B cell (primary cell): ENCODE data around the gene HOXB1. TPM values are rescaled to one million over a fixed set of nuclear protein-coding genes. Genes with fewer than 3 reads are reported as not detected.

Experiments
- ATAC-seq: fragments of 200-7000 bp; cut with Tn5 transposase; one replicate; pipeline ENCODE4 v1.10.0; 2021; ENCODE audit warnings: low read depth, mild to moderate bottlenecking, moderate number of reproducible peaks, moderate library complexity
- CTCF ChIA-PET: fragments of 350-600 bp; sonication (Branson Sonifier 250); formaldehyde crosslinking; loops from one replicate; lab custom pipeline; 2021; ENCODE audit warnings: antibody characterized with exemption, inconsistent platforms; lab: Charles Lee
- POLR2A ChIA-PET: fragments of 350-600 bp; sonication (Branson Sonifier 250); formaldehyde crosslinking; loops from one replicate; lab custom pipeline; 2021; ENCODE audit warnings: antibody characterized with exemption; lab: Charles Lee
- DNase-seq: peaks from one replicate; pipeline ENCODE4 v3.0.0; 2013
- H2AFZ ChIP-seq: 2 replicates; pipeline ENCODE4 v1.6.1; 2012; ENCODE audit warnings: mild to moderate bottlenecking, low read depth, low read length; ENCODE audit not compliant: insufficient read depth, poor library complexity, severe bottlenecking
- H3K27ac ChIP-seq, 2 donors: 1 replicate in 1 of 2; 2 replicates in 1 of 2; pipeline ENCODE4 v1.5.1; 2012 to 2013; ENCODE audit warnings: low read length in 2 of 2, mild to moderate bottlenecking in 2 of 2, moderate library complexity in 1 of 2
- H3K27me3 ChIP-seq, 4 experiments: fragments of 200-600 bp in 1 of 4; sonication (generic) in 1 of 4; replicated peaks in 1 of 4; 1 replicate in 2 of 4; 2 replicates in 2 of 4; pipeline versions ENCODE4 v1.6.1 to v1.7.0; 2013 to 2016; ENCODE audit warnings: low read length in 3 of 4, mild to moderate bottlenecking in 2 of 4, mixed read lengths in 1 of 4, moderate library complexity in 1 of 4; ENCODE audit not compliant: insufficient read depth in 4 of 4, control insufficient read depth in 3 of 4; ENCODE audit errors: control extremely low read depth in 1 of 4
- H3K36me3 ChIP-seq, 2 experiments: replicated peaks in 1 of 2; 1 replicate in 1 of 2; 2 replicates in 1 of 2; pipeline versions ENCODE4 v1.6.1 to v1.7.1; 2013; ENCODE audit warnings: low read length in 1 of 2; ENCODE audit not compliant: insufficient read depth in 2 of 2, control insufficient read depth in 1 of 2; ENCODE audit errors: control extremely low read depth in 1 of 2, extremely low read depth in 1 of 2
- H3K4me1 ChIP-seq, 2 donors: fragments of 200-600 bp in 1 of 2; sonication (generic) in 1 of 2; 1 replicate in 1 of 2; 2 replicates in 1 of 2; pipeline versions ENCODE4 v1.5.1 to v1.6.1; 2013 to 2017; ENCODE audit warnings: low read length in 2 of 2; ENCODE audit not compliant: control insufficient read depth in 2 of 2, insufficient read depth in 2 of 2
- H3K4me2 ChIP-seq: replicated peaks from 2 replicates; pipeline ENCODE3; 2012; ENCODE audit warnings: mild to moderate bottlenecking, low read depth, low read length; ENCODE audit not compliant: poor library complexity, severe bottlenecking
- H3K4me3 ChIP-seq, 5 experiments: fragments of 200-600 bp in 1 of 5; sonication (generic) in 1 of 5; 1 replicate in 3 of 5; 2 replicates in 2 of 5; pipeline versions ENCODE4 v1.5.1 to v1.7.0; 2011 to 2016; ENCODE audit warnings: low read length in 4 of 5, mild to moderate bottlenecking in 4 of 5, low read depth in 2 of 5, control low read depth in 1 of 5, moderate library complexity in 1 of 5; ENCODE audit not compliant: insufficient read depth in 1 of 5; ENCODE audit errors: control extremely low read depth in 1 of 5, extremely low read depth in 1 of 5
- H3K79me2 ChIP-seq: fragments of 200-600 bp; sonication (generic); one replicate; pipeline ENCODE4 v1.6.0; 2016; ENCODE audit warnings: low read length; ENCODE audit not compliant: control insufficient read depth, insufficient read depth
- H3K9ac ChIP-seq: fragments of 200-600 bp; sonication (generic); 2 replicates; pipeline ENCODE4 v1.6.1; 2017; ENCODE audit warnings: mild to moderate bottlenecking, low read length, moderate library complexity
- H3K9me3 ChIP-seq, 3 donors: one replicate each; pipeline versions ENCODE4 v1.6.1 to v1.7.1; 2013; ENCODE audit warnings: low read length in 2 of 3; ENCODE audit not compliant: control insufficient read depth in 2 of 3, insufficient read depth in 1 of 3; ENCODE audit errors: control extremely low read depth in 1 of 3
- H4K20me1 ChIP-seq: 2 replicates; pipeline ENCODE4 v1.6.0; 2012; ENCODE audit warnings: mild to moderate bottlenecking, low read length; ENCODE audit not compliant: insufficient read depth, control insufficient read depth, poor library complexity, severe bottlenecking
- H3K27ac Mint-ChIP-seq: one replicate; pipeline ENCODE4 v1.8.0; 2021; ENCODE audit warnings: mixed read lengths
- H3K27me3 Mint-ChIP-seq: one replicate; pipeline ENCODE4 v1.8.0; 2021; ENCODE audit warnings: mixed read lengths
- H3K4me1 Mint-ChIP-seq: one replicate; pipeline ENCODE4 v1.8.0; 2021; ENCODE audit warnings: mixed read lengths
- H3K4me3 Mint-ChIP-seq: one replicate; pipeline ENCODE4 v1.8.0; 2021; ENCODE audit warnings: mixed read lengths
- H3K9me3 Mint-ChIP-seq: one replicate; pipeline ENCODE4 v1.8.0; 2022; ENCODE audit warnings: mixed read lengths; ENCODE audit not compliant: insufficient read depth
- EZH2 ChIP-seq: IDR thresholded peaks from 2 replicates; pipeline ENCODE4 v1.6.1; 2012; ENCODE audit warnings: borderline replicate concordance, low read depth, mild to moderate bottlenecking, moderate library complexity, low read length; ENCODE audit not compliant: insufficient read depth, poor library complexity, severe bottlenecking
- WGBS: methylation state at CpG from one replicate; pipeline ENCODE4 v1.1.5; 2013; ENCODE audit warnings: missing lambda C conversion rate; ENCODE audit not compliant: insufficient coverage; 5-methylcytosine and 5-hydroxymethylcytosine counted together
- intact Hi-C: fragments of 100-400 bp; cut with micrococcal nuclease; formaldehyde crosslinking; loops from one replicate; pipeline ENCODE4 v1.10.0; 2022
- polyA plus RNA-seq: library from polyadenylated mRNA; depleted of rRNA; stranded (reverse); fragments of >200 nt; gene quantifications from 2 replicates; pipeline ENCODE4 v1.2.3, GENCODE V29; 2012
- total RNA-seq, 2 donors: library from RNA; stranded (reverse); fragments of 120-200 nt in 1 of 2; gene quantifications; 1 replicate in 1 of 2; 2 replicates in 1 of 2; pipeline versions ENCODE4 v1.2.3 to v1.2.4, GENCODE V29; 2013 to 2022
- TF ChIP-seq, protein P1 (sequence below): fragments of 200-600 bp; IDR thresholded peaks from one replicate; pipeline ENCODE4 v1.8.0; 2022; ENCODE audit warnings: antibody characterized with exemption, mild to moderate bottlenecking

The HOXB1 gene
- total and polyA plus RNA-seq, 2 donors (not counting 1 experiment from before 2014, with no cell fraction given), result not detected

DNA sequence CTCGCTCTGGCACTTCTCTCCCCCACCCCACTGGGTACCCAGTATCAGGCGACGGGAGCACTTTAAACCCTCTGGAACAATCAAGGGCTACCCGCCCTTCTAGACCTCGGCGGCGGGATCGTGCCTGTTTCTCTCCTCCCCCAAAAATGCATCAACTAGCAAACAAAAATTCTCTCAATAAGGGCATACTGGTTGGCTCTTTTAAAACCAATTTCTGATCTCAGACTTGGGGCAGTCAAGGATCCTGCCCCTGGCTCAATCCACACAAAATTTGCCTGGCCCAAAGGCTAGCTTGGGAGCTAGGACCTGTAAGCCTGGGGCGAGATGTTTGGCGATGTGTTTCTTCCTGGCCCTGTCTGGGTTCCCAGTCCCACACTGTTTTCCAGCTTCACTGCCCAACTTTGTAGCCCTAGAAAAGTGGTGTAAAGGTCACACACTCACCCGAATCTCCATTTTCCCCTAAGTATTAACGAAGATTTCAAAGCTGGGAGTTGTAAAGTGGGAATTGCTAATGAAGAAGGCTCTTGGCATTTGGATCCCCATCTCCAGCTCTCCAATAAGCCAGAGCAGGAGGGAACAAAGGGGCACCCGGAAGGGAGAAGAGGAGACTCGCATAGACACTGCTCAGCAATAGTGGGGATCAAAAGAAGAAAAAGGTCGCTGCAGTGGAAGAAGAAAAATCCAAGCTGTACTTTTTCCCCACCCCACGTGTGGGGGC is 28.5 kb upstream of the HOXB1 start:
- TF ChIP-seq EZH2, result no peak
- TF ChIP-seq, protein P1, sequence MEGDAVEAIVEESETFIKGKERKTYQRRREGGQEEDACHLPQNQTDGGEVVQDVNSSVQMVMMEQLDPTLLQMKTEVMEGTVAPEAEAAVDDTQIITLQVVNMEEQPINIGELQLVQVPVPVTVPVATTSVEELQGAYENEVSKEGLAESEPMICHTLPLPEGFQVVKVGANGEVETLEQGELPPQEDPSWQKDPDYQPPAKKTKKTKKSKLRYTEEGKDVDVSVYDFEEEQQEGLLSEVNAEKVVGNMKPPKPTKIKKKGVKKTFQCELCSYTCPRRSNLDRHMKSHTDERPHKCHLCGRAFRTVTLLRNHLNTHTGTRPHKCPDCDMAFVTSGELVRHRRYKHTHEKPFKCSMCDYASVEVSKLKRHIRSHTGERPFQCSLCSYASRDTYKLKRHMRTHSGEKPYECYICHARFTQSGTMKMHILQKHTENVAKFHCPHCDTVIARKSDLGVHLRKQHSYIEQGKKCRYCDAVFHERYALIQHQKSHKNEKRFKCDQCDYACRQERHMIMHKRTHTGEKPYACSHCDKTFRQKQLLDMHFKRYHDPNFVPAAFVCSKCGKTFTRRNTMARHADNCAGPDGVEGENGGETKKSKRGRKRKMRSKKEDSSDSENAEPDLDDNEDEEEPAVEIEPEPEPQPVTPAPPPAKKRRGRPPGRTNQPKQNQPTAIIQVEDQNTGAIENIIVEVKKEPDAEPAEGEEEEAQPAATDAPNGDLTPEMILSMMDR, result no peak
- intact Hi-C loops, result no loop called here
- no peaks in the 10 kb centered on the region for H3K36me3 ChIP-seq
- H3K27me3 ChIP-seq, result peaks cover 0 to 41% (median 12%) of the 10 kb centered on the region in 4 experiments
- no peak overlapping the region for H3K27ac ChIP-seq
- ChIA-PET CTCF (no interaction called here), POLR2A (no interaction called here)
- H3K9me3 Mint-ChIP-seq, result no peaks in the 10 kb centered on the region
- no peak overlapping the region for H3K27ac Mint-ChIP-seq
- H3K4me3 Mint-ChIP-seq, result no peak overlapping the region
- peaks cover 0 to 4% of the 10 kb centered on the region in 2 donors for H3K4me1 ChIP-seq
- H3K27me3 Mint-ChIP-seq, result peaks cover 33% of the 10 kb centered on the region
- no peak overlapping the region for H3K4me3 ChIP-seq
- H3K4me1 Mint-ChIP-seq, result peaks cover 4% of the 10 kb centered on the region
- no peak for ATAC-seq
- H2AFZ ChIP-seq, result no peak overlapping the region
- H4K20me1 ChIP-seq, result no peaks in the 10 kb centered on the region
- H3K79me2 ChIP-seq, result no peaks in the 10 kb centered on the region
- H3K9me3 ChIP-seq, result peaks cover 0 to 5% (median 0%) of the 10 kb centered on the region in 3 donors
- no peak overlapping the region for H3K9ac ChIP-seq
- no peak overlapping the region for H3K4me2 ChIP-seq
- 96% methylated on average over 11 of the region's 16 CpGs for WGBS
- DNase-seq, result no peak

- ChIA-PET CTCF (no interaction called here), POLR2A (no interaction called here)
- Histone ChIP-seq H3K27ac (no peak overlapping the region), H3K36me3 (no peaks in the 10 kb centered on the region), H3K27me3 (peaks cover 0 to 42% (median 12%) of the 10 kb centered on the region in 4 experiments), H3K4me1 (peaks cover 0 to 4% of the 10 kb centered on the region in 2 donors), H3K4me3 (no peak overlapping the region), H4K20me1 (no peaks in the 10 kb centered on the region), H3K4me2 (no peak overlapping the region), H3K79me2 (no peaks in the 10 kb centered on the region), H3K9me3 (peaks cover 0 to 5% (median 0%) of the 10 kb centered on the region in 3 donors), H2AFZ (no peak overlapping the region), H3K9ac (no peak overlapping the region)
- Mint-ChIP-seq H3K27me3 (peaks cover 33% of the 10 kb centered on the region), H3K4me3 (no peak overlapping the region), H3K9me3 (no peaks in the 10 kb centered on the region), H3K27ac (no peak overlapping the region), H3K4me1 (peaks cover 4% of the 10 kb centered on the region)
- intact Hi-C loops, result no loop called here
- no peak for TF ChIP-seq EZH2
- TF ChIP-seq, protein P1, result no peak
- ATAC-seq, result no peak
- no peak for DNase-seq
- 93% methylated on average over 2 of the region's 2 CpGs for WGBS
These were observed 28.0 kb upstream of the HOXB1 start for GRCh38 chr17:48558831-48559121.
